Loucy (cell line): ENCODE results near the gene CTNNA2.

Experiments
- CTCF ChIP-seq: fragments of 200-600 bp; sonication (generic); conservative IDR thresholded peaks from 2 replicates; pipeline ENCODE4 v1.5.1; 2014; ENCODE audit warnings: mild to moderate bottlenecking, antibody characterized with exemption, low read length
- EZH2phosphoT487 ChIP-seq: fragments of 200-600 bp; IDR thresholded peaks from 2 replicates; pipeline ENCODE4 v1.6.1; 2018; ENCODE audit warnings: antibody characterized with exemption, mild to moderate bottlenecking, moderate library complexity, borderline replicate concordance

GRCh38 chr2:79941179-79941578, 428.3 kb downstream of the CTNNA2 start:
- no peak for TF ChIP-seq CTCF
- no peak for TF ChIP-seq EZH2phosphoT487
